DOHH2 (cell line): Measurements from ENCODE around the gene SMG6.

ENCODE experiments used
- H3F3A ChIP-seq: fragments of 200-600 bp; sonication (generic), shearing (Covaris generic); 2 replicates; pipeline ENCODE4 v1.6.0; 2016; ENCODE audit warnings: antibody characterized with exemption, mild to moderate bottlenecking; ENCODE audit not compliant: control insufficient read depth, insufficient read depth
- H3K27ac ChIP-seq: fragments of 200-600 bp; sonication (generic); 2 replicates; pipeline ENCODE4 v1.5.1; 2014; ENCODE audit warnings: low read depth, mild to moderate bottlenecking, low read length, moderate library complexity
- H3K27me3 ChIP-seq: fragments of 200-600 bp; sonication (generic); 2 replicates; pipeline ENCODE4 v1.6.1; 2014; ENCODE audit warnings: mild to moderate bottlenecking, low read length, mixed read lengths; ENCODE audit not compliant: control insufficient read depth
- H3K36me3 ChIP-seq: fragments of 200-600 bp; sonication (generic); 2 replicates; pipeline ENCODE4 v1.6.1; 2014; ENCODE audit warnings: mild to moderate bottlenecking, low read length, moderate library complexity, mixed read lengths; ENCODE audit not compliant: control insufficient read depth
- H3K4me1 ChIP-seq: fragments of 200-600 bp; sonication (generic); 2 replicates; pipeline ENCODE4 v1.6.1; 2014; ENCODE audit warnings: mild to moderate bottlenecking, low read length, mixed read lengths; ENCODE audit not compliant: control insufficient read depth
- H3K4me2 ChIP-seq: fragments of 200-600 bp; sonication (generic); 2 replicates; pipeline ENCODE4 v1.6.0; 2014; ENCODE audit warnings: mild to moderate bottlenecking, low read length, moderate library complexity
- H3K4me3 ChIP-seq: fragments of 200-600 bp; sonication (generic); 2 replicates; pipeline ENCODE4 v1.5.1; 2014; ENCODE audit warnings: mild to moderate bottlenecking, low read length, mixed read lengths
- H3K79me2 ChIP-seq: fragments of 200-600 bp; sonication (generic); 2 replicates; pipeline ENCODE4 v1.6.1; 2014; ENCODE audit warnings: mild to moderate bottlenecking, low read length, mixed read lengths; ENCODE audit not compliant: control insufficient read depth
- H3K9me2 ChIP-seq: fragments of 200-600 bp; sonication (generic); replicated peaks from 2 replicates; pipeline ENCODE4 v1.6.1; 2014; ENCODE audit warnings: mild to moderate bottlenecking, low read length, mixed read lengths; ENCODE audit not compliant: control insufficient read depth
- H3K9me3 ChIP-seq: fragments of 200-600 bp; sonication (generic); 2 replicates; pipeline ENCODE4 v1.6.1; 2014; ENCODE audit warnings: antibody characterized with exemption, low read length, mixed read lengths; ENCODE audit not compliant: control insufficient read depth, insufficient read depth
- H4K20me1 ChIP-seq: fragments of 200-600 bp; sonication (generic); 2 replicates; pipeline ENCODE4 v1.6.0; 2014; ENCODE audit warnings: low read depth, mild to moderate bottlenecking, antibody characterized with exemption, low read length, moderate library complexity; ENCODE audit not compliant: control insufficient read depth, insufficient read depth
- CTCF ChIP-seq: fragments of 200-600 bp; sonication (generic); IDR thresholded peaks from one replicate; pipeline ENCODE4 v1.5.1; 2014; ENCODE audit warnings: antibody characterized with exemption, mild to moderate bottlenecking, low read depth, low read length; ENCODE audit not compliant: poor library complexity, severe bottlenecking
- EZH2phosphoT487 ChIP-seq: fragments of 200-600 bp; sonication (generic); IDR thresholded peaks from 2 replicates; pipeline ENCODE4 v1.6.1; 2017; ENCODE audit warnings: borderline replicate concordance, mild to moderate bottlenecking, antibody characterized with exemption, low read length, moderate library complexity, mixed read lengths

SMG6 gene

GRCh38 chr17:2011411-2012371, 291.9 kb downstream of the SMG6 start:
- Histone ChIP-seq H3K4me1 (no peaks in the 10 kb centered on the region), H3K9me2 (no peaks in the 10 kb centered on the region), H3K27me3 (0 out of 2 replicates have a peak, but pooled peaks cover 8% of the 10 kb centered on the region), H3K79me2 (no peaks in the 10 kb centered on the region), H3K9me3 (no peaks in the 10 kb centered on the region), H3K27ac (no peak overlapping the region), H3K4me3 (no peak overlapping the region), H3F3A (no peaks in the 10 kb centered on the region), H4K20me1 (no peaks in the 10 kb centered on the region), H3K36me3 (no peaks in the 10 kb centered on the region), H3K4me2 (no peak overlapping the region)
- TF ChIP-seq CTCF: no peak
- TF ChIP-seq EZH2phosphoT487: no peak
